ENCODE results near the gene ZBTB16. TPM values are rescaled to one million over a fixed set of nuclear protein-coding genes. Genes with fewer than 3 reads are reported as not detected.
A peak's percentile ranks its signal among the peaks of the same experiment; 100 is the strongest.

Gene ZBTB16
- total and polyA plus RNA-seq, 11 donors = 15.3 to 130 (median 62.8) TPM

DNA sequence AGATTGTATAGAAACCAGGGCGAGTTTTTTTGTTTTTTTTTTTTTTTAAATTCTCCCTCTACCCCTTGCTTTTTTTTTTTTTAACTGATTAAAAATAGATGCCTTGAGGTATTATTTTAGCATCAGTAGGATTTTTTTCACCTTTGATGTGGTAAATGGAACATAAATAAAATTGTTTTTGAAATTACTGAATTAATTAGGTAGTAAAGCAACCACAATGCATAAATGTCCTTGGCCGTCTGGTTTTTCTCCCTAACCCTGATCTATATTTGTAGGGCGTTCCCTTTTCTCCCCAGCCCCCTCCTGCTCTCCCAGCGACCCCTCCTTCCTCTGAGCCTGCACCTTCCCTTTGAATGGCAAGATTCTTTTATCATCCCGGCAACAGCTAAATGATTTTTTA, 107.8 kb downstream of the ZBTB16 start:
- Histone ChIP-seq H3K36me3 (no peaks in the 10 kb centered on the region), H3K9me3 (no peaks in the 10 kb centered on the region), H3K4me3 (peak overlapping the region in 6 of 12 donors; percentile 2 to 31 (median 8)), H3K27me3 (no peaks in the 10 kb centered on the region), H3K4me1 (peaks cover 68 to 100% (median 94%) of the 10 kb centered on the region in 12 donors), H3K27ac (peak overlapping the region; percentile 80 to 100 (median 98))
- 21 to 33% (median 24%) methylated on average over 5 of the region's 5 CpGs for WGBS, 4 donors
- TF ChIP-seq, protein P1, sequence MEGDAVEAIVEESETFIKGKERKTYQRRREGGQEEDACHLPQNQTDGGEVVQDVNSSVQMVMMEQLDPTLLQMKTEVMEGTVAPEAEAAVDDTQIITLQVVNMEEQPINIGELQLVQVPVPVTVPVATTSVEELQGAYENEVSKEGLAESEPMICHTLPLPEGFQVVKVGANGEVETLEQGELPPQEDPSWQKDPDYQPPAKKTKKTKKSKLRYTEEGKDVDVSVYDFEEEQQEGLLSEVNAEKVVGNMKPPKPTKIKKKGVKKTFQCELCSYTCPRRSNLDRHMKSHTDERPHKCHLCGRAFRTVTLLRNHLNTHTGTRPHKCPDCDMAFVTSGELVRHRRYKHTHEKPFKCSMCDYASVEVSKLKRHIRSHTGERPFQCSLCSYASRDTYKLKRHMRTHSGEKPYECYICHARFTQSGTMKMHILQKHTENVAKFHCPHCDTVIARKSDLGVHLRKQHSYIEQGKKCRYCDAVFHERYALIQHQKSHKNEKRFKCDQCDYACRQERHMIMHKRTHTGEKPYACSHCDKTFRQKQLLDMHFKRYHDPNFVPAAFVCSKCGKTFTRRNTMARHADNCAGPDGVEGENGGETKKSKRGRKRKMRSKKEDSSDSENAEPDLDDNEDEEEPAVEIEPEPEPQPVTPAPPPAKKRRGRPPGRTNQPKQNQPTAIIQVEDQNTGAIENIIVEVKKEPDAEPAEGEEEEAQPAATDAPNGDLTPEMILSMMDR (IDR thresholded peaks at IDR 0.05) = no peak
- TF ChIP-seq POLR2A (IDR thresholded peaks at IDR 0.05) = no peak
- ATAC-seq (no peak), DNase-seq (no peak)
- intact Hi-C loops (cut with DNase I) = loop anchor here in 1 of 10 donors (5.0 kb wide), 1 partner anchor 105 kb away; no protein-coding TSS in a partner anchor

DNA sequence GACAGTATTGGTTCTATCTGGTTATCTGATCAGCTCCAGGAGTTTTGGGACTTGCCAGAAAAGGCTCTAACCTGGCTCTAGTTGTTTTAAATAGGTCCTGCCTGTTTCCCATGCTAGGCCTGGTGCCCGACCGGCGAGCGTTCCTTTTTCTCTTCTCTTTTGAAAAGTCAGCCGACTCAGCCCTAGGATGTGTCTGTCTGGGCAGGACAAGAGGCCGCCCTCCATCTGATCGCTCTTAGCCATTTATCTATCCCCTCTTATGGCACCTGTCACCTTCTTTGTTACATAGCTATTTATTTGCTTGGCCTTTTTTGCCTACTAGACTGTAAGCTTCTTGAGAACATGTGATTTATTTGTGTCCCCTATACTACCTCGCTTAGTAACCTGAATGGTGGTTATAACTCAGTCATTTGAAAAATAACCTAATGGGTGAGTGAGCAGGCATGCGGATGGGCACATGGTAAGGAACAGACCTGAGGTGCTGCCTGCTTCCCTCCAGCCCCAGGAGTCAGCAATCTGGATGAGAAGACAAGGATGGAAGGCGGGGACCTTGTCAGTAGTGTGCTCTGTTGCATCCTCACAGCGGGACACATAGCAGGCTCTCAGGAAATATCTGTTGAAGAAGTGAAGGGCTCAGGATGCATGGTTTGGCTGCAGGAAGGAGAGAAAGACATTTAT, 108.4 kb downstream of the ZBTB16 start:
- Histone ChIP-seq H3K27me3 (no peaks in the 10 kb centered on the region), H3K9me3 (no peaks in the 10 kb centered on the region), H3K4me1 (peaks cover 68 to 100% (median 95%) of the 10 kb centered on the region in 12 donors), H3K27ac (peak overlapping the region; percentile 80 to 100 (median 98)), H3K4me3 (peak overlapping the region in 5 of 12 donors; percentile 5 to 31 (median 9)), H3K36me3 (no peaks in the 10 kb centered on the region)
- DNase-seq (no peak), ATAC-seq (no peak)
- intact Hi-C loops (cut with DNase I) = loop anchor here in 1 of 10 donors (5.0 kb wide), 1 partner anchor 106 kb away; no protein-coding TSS in a partner anchor
- 59 to 69% (median 61%) methylated on average over 11 of the region's 11 CpGs for WGBS, 4 donors
- TF ChIP-seq, protein P1 (IDR thresholded peaks at IDR 0.05) = no peak
- no peak for TF ChIP-seq POLR2A (IDR thresholded peaks at IDR 0.05)

DNA sequence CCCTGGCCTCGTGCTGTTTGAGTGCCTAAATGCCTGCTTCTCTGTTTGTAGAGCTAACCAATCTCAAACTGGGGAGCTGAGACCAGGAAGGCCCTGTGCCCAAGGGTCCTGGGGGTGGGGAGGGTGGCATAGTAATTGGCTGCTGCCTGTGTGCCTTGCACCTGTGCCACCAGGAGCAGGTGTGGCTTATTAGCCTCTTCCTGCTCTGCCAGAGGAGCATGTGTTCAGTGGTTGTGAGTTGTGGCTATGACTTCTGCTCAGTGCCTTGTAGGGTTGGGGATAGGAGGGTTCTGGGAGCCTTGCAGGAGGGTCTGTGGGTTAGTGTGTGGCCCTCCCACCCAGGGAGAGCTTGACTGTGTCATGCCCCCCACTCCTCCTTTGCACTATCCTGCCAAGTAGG, 109.2 kb downstream of the ZBTB16 start:
- DNase-seq (no peak), ATAC-seq (no peak)
- Histone ChIP-seq H3K36me3 (no peaks in the 10 kb centered on the region), H3K4me1 (peaks cover 63 to 100% (median 97%) of the 10 kb centered on the region in 12 donors), H3K27me3 (no peaks in the 10 kb centered on the region), H3K27ac (peak overlapping the region; percentile 80 to 100 (median 98)), H3K4me3 (no peak overlapping the region), H3K9me3 (no peaks in the 10 kb centered on the region)
- no peak for TF ChIP-seq POLR2A (IDR thresholded peaks at IDR 0.05)
- TF ChIP-seq, protein P1 (IDR thresholded peaks at IDR 0.05) = no peak
- intact Hi-C loops (cut with DNase I) = loop anchor here in 1 of 10 donors (5.0 kb wide), 1 partner anchor 106 kb away; no protein-coding TSS in a partner anchor
- WGBS, 4 donors = 56 to 64% (median 61%) methylated on average over 1 of the region's 1 CpG

DNA sequence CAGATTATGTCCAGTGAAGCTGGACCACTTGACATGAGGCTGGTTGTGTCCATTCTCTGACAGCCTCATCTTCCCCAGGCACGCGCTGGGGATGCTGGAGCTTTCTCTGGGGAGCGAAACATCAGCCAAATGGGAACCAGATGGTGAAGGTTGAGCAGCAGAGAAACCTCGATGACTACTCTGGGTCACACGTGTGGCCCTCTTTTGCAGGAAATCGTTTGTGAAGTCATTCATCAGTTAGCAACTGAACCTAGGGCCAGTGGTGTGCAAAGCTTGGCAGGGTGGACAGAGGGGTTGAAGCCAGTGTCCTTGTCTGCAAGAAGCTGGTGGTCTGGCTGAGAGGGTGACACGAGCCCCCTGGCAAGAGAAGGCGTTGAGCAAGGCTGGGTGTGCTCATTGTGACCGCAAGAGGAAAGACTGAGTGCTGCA, 109.8 kb downstream of the ZBTB16 start:
- Histone ChIP-seq H3K4me1 (peaks cover 66 to 100% (median 97%) of the 10 kb centered on the region in 12 donors), H3K27ac (peak overlapping the region; percentile 80 to 100 (median 98)), H3K36me3 (no peaks in the 10 kb centered on the region), H3K9me3 (no peaks in the 10 kb centered on the region), H3K27me3 (no peaks in the 10 kb centered on the region), H3K4me3 (no peak overlapping the region)
- intact Hi-C loops (cut with DNase I) = loop anchor here in 1 of 10 donors (5.0 kb wide), 1 partner anchor 107 kb away; no protein-coding TSS in a partner anchor
- DNase-seq (peak in 2 of 5 donors; percentile 61 to 73), ATAC-seq (peak in 2 of 4 donors; percentile 1 to 5)
- TF ChIP-seq, protein P1 (IDR thresholded peaks at IDR 0.05) = no peak
- no peak for TF ChIP-seq POLR2A (IDR thresholded peaks at IDR 0.05)
- WGBS, 4 donors = 40 to 72% (median 63%) methylated on average over 9 of the region's 9 CpGs

Data from heart left ventricle (tissue), 16 donors.